ENCODE data around the gene PRKCG. TPM values are rescaled to one million over a fixed set of nuclear protein-coding genes. Genes with fewer than 3 reads are reported as not detected.

Gene PRKCG
- total RNA-seq, 1 experiment from 2014 or later: not detected

- H3K27ac ChIP-seq: no peak overlapping the region
- H3K27me3 ChIP-seq (replicated peaks): peaks cover 54% of the 10 kb centered on the region
- H3K9me3 ChIP-seq (replicated peaks): no peaks in the 10 kb centered on the region; the same call in 1 of the 2 replicates
- no peaks in the 10 kb centered on the region for H3K36me3 ChIP-seq
- H3K4me1 ChIP-seq (replicated peaks): peaks cover 21% of the 10 kb centered on the region
- DNase-seq (ENCODE audit: low read depth in 1 of 2, low spot score in 2 of 2): no peak
- H3K4me3 ChIP-seq: no peak overlapping the region
Observed at GRCh38 chr19:53909471-53910169, 27.6 kb downstream of the PRKCG start.

GRCh38 chr19:53910170-53910518 is 28.1 kb downstream of the PRKCG start:
- Histone ChIP-seq H3K27me3 (replicated peaks) (peaks cover 49% of the 10 kb centered on the region), H3K9me3 (replicated peaks) (no peaks in the 10 kb centered on the region; the same call in 1 of the 2 replicates), H3K27ac (no peak overlapping the region), H3K4me1 (replicated peaks) (peaks cover 21% of the 10 kb centered on the region), H3K4me3 (no peak overlapping the region), H3K36me3 (no peaks in the 10 kb centered on the region)
- no peak for DNase-seq (ENCODE audit: low read depth in 1 of 2, low spot score in 2 of 2)

- no peak for DNase-seq (ENCODE audit: low read depth in 1 of 2, low spot score in 2 of 2)
- H3K27me3 ChIP-seq (replicated peaks): peaks cover 33% of the 10 kb centered on the region
- H3K36me3 ChIP-seq: no peaks in the 10 kb centered on the region
- no peak overlapping the region for H3K27ac ChIP-seq
- no peak overlapping the region for H3K4me3 ChIP-seq
- no peaks in the 10 kb centered on the region for H3K9me3 ChIP-seq (replicated peaks)
- H3K4me1 ChIP-seq (replicated peaks): peaks cover 12% of the 10 kb centered on the region
Observed at GRCh38 chr19:53912653-53913052, 30.7 kb downstream of the PRKCG start.

- no peak for DNase-seq (ENCODE audit: low read depth in 1 of 2, low spot score in 2 of 2)
- H3K9me3 ChIP-seq (replicated peaks): no peaks in the 10 kb centered on the region
- no peak overlapping the region for H3K4me3 ChIP-seq
- no peaks in the 10 kb centered on the region for H3K36me3 ChIP-seq
- H3K27ac ChIP-seq: no peak overlapping the region
- no peaks in the 10 kb centered on the region for H3K4me1 ChIP-seq (replicated peaks)
- peaks cover 14% of the 10 kb centered on the region for H3K27me3 ChIP-seq (replicated peaks)
Observed at GRCh38 chr19:53915000-53915399, 33.0 kb downstream of the PRKCG start.

GRCh38 chr19:53916004-53916403 is 34.0 kb downstream of the PRKCG start:
- Histone ChIP-seq H3K36me3 (no peaks in the 10 kb centered on the region), H3K27ac (no peak overlapping the region), H3K27me3 (replicated peaks) (peaks cover 7% of the 10 kb centered on the region), H3K9me3 (replicated peaks) (no peaks in the 10 kb centered on the region), H3K4me1 (replicated peaks) (no peaks in the 10 kb centered on the region), H3K4me3 (no peak overlapping the region)
- DNase-seq (ENCODE audit: low read depth in 1 of 2, low spot score in 2 of 2): no peak

- Histone ChIP-seq H3K27me3 (replicated peaks) (0 out of 2 replicates have a peak, but pooled peaks cover under 1% of the 10 kb centered on the region), H3K36me3 (no peaks in the 10 kb centered on the region), H3K4me1 (replicated peaks) (no peaks in the 10 kb centered on the region), H3K4me3 (no peak overlapping the region), H3K9me3 (replicated peaks) (no peaks in the 10 kb centered on the region), H3K27ac (no peak overlapping the region)
- no peak for DNase-seq (ENCODE audit: low read depth in 1 of 2, low spot score in 2 of 2)
Observed at GRCh38 chr19:53917356-53917755, 35.4 kb downstream of the PRKCG start.

GRCh38 chr19:53927739-53928138 is 45.7 kb downstream of the PRKCG start:
- no peaks in the 10 kb centered on the region for H3K27me3 ChIP-seq (replicated peaks)
- H3K27ac ChIP-seq: no peak overlapping the region
- no peak overlapping the region for H3K4me3 ChIP-seq
- no peaks in the 10 kb centered on the region for H3K36me3 ChIP-seq
- peak in 1 of 2 experiments; percentile 13 for DNase-seq (ENCODE audit: low read depth in 1 of 2, low spot score in 2 of 2)
- H3K9me3 ChIP-seq (replicated peaks): no peaks in the 10 kb centered on the region
- H3K4me1 ChIP-seq (replicated peaks): no peaks in the 10 kb centered on the region

- H3K9me3 ChIP-seq (replicated peaks): no peaks in the 10 kb centered on the region
- no peak overlapping the region for H3K4me3 ChIP-seq
- no peak overlapping the region for H3K27ac ChIP-seq
- no peaks in the 10 kb centered on the region for H3K4me1 ChIP-seq (replicated peaks)
- DNase-seq (ENCODE audit: low read depth in 1 of 2, low spot score in 2 of 2): no peak
- peaks cover 12% of the 10 kb centered on the region for H3K27me3 ChIP-seq (replicated peaks)
- H3K36me3 ChIP-seq: no peaks in the 10 kb centered on the region
Observed at GRCh38 chr19:53936029-53936428, 54.0 kb downstream of the PRKCG start.

- Histone ChIP-seq H3K4me1 (replicated peaks) (no peaks in the 10 kb centered on the region), H3K27ac (no peak overlapping the region), H3K9me3 (replicated peaks) (no peaks in the 10 kb centered on the region), H3K4me3 (no peak overlapping the region), H3K36me3 (no peaks in the 10 kb centered on the region), H3K27me3 (replicated peaks) (peaks cover 47% of the 10 kb centered on the region)
- no peak for DNase-seq (ENCODE audit: low read depth in 1 of 2, low spot score in 2 of 2)
Observed at GRCh38 chr19:53942001-53942786, 60.2 kb downstream of the PRKCG start.

GRCh38 chr19:53944416-53944815 is 62.4 kb downstream of the PRKCG start:
- no peak overlapping the region for H3K4me3 ChIP-seq
- no peak for DNase-seq (ENCODE audit: low read depth in 1 of 2, low spot score in 2 of 2)
- H3K36me3 ChIP-seq: no peaks in the 10 kb centered on the region
- H3K4me1 ChIP-seq (replicated peaks): no peaks in the 10 kb centered on the region
- H3K27ac ChIP-seq: no peak overlapping the region
- H3K27me3 ChIP-seq (replicated peaks): peaks cover 49% of the 10 kb centered on the region
- H3K9me3 ChIP-seq (replicated peaks): no peaks in the 10 kb centered on the region

GRCh38 chr19:53944933-53945332 is 62.9 kb downstream of the PRKCG start:
- no peak for DNase-seq (ENCODE audit: low read depth in 1 of 2, low spot score in 2 of 2)
- Histone ChIP-seq H3K27ac (no peak overlapping the region), H3K9me3 (replicated peaks) (no peaks in the 10 kb centered on the region), H3K4me3 (no peak overlapping the region), H3K4me1 (replicated peaks) (no peaks in the 10 kb centered on the region), H3K27me3 (replicated peaks) (peaks cover 44% of the 10 kb centered on the region), H3K36me3 (no peaks in the 10 kb centered on the region)

GRCh38 chr19:53945441-53945840 is 63.4 kb downstream of the PRKCG start:
- Histone ChIP-seq H3K9me3 (replicated peaks) (no peaks in the 10 kb centered on the region), H3K4me1 (replicated peaks) (no peaks in the 10 kb centered on the region), H3K27me3 (replicated peaks) (peaks cover 39% of the 10 kb centered on the region), H3K4me3 (no peak overlapping the region), H3K36me3 (no peaks in the 10 kb centered on the region), H3K27ac (no peak overlapping the region)
- no peak for DNase-seq (ENCODE audit: low read depth in 1 of 2, low spot score in 2 of 2)

- no peaks in the 10 kb centered on the region for H3K36me3 ChIP-seq
- H3K27me3 ChIP-seq (replicated peaks): peaks cover 39% of the 10 kb centered on the region
- no peaks in the 10 kb centered on the region for H3K9me3 ChIP-seq (replicated peaks)
- no peak overlapping the region for H3K4me3 ChIP-seq
- H3K4me1 ChIP-seq (replicated peaks): no peaks in the 10 kb centered on the region
- no peak overlapping the region for H3K27ac ChIP-seq
- DNase-seq (ENCODE audit: low read depth in 1 of 2, low spot score in 2 of 2): no peak
Observed at GRCh38 chr19:53945998-53946397, 64.0 kb downstream of the PRKCG start.

GRCh38 chr19:53947624-53948023 is 65.6 kb downstream of the PRKCG start:
- H3K27me3 ChIP-seq (replicated peaks): peaks cover 29% of the 10 kb centered on the region
- no peaks in the 10 kb centered on the region for H3K4me1 ChIP-seq (replicated peaks)
- H3K27ac ChIP-seq: no peak overlapping the region
- H3K9me3 ChIP-seq (replicated peaks): no peaks in the 10 kb centered on the region
- no peak overlapping the region for H3K4me3 ChIP-seq
- no peak for DNase-seq (ENCODE audit: low read depth in 1 of 2, low spot score in 2 of 2)
- H3K36me3 ChIP-seq: no peaks in the 10 kb centered on the region

All from SJSA1 (cell line).